Left lung (tissue), 10 donors: ENCODE data around the gene ENAH. TPM values are rescaled to one million over a fixed set of nuclear protein-coding genes. Genes with fewer than 3 reads are reported as not detected.

Experiments used
- ATAC-seq: fragments of 200-7000 bp; cut with Tn5 transposase; one replicate; pipeline ENCODE4 v1.9.1; 2020; ENCODE audit warnings: moderate library complexity
- DNase-seq, 4 donors: peaks; one replicate each; pipeline ENCODE4 v3.0.0-alpha.2; 2013 to 2020
- H3K27ac ChIP-seq, 2 donors: fragments of 200-600 bp; sonication (generic) in 1 of 2; one replicate each; pipeline versions ENCODE4 v1.5.0 to v1.8.0; 2020 to 2021
- H3K27me3 ChIP-seq, 2 donors: fragments of 200-600 bp; sonication (generic) in 1 of 2; one replicate each; pipeline versions ENCODE4 v1.5.0 to v1.8.0; 2020 to 2021
- H3K36me3 ChIP-seq, 2 donors: fragments of 200-600 bp; sonication (generic) in 1 of 2; one replicate each; pipeline versions ENCODE4 v1.5.0 to v1.8.0; 2020 to 2021
- H3K4me1 ChIP-seq, 2 donors: fragments of 200-600 bp; one replicate each; pipeline ENCODE4 v1.8.0; 2021
- H3K4me3 ChIP-seq, 2 donors: fragments of 200-600 bp; sonication (generic) in 1 of 2; one replicate each; pipeline versions ENCODE4 v1.5.0 to v1.8.0; 2020 to 2021; ENCODE audit warnings: mild to moderate bottlenecking in 1 of 2
- H3K9me3 ChIP-seq, 2 donors: fragments of 200-600 bp; sonication (generic) in 1 of 2; one replicate each; pipeline versions ENCODE4 v1.5.0 to v1.8.0; 2020 to 2021
- CTCF ChIP-seq, 2 donors: fragments of 200-600 bp; sonication (generic) in 1 of 2; IDR thresholded peaks; one replicate each; pipeline versions ENCODE4 v1.5.0 to v1.8.0; 2021; ENCODE audit warnings: antibody characterized with exemption in 2 of 2
- intact Hi-C, 2 donors: fragments of 100-400 bp; cut with DNase I; formaldehyde crosslinking; loops; one replicate each; pipeline versions ENCODE4 v1.11.2 to v1.14.2; 2022
- polyA plus RNA-seq, 6 donors: library from polyadenylated mRNA; unstranded; fragments of 120-200 nt; gene quantifications; one replicate each; pipeline ENCODE4 v1.2.1, GENCODE V29; 2013; ENCODE audit not compliant: insufficient read length in 6 of 6
- total RNA-seq, 2 donors: library from RNA; stranded (reverse); fragmentation: NEBNext Ultra II Directional; extraction: Animal tissue kit (Norgen Biotek cat#: 25700); gene quantifications; one replicate each; pipeline ENCODE4 v1.2.1, GENCODE V29; 2021
- donor health status: DM: no; HTN: yes; CAD: no.
- donor health status: DM: no; HTN: no; CAD: no.

The ENAH gene
- total and polyA plus RNA-seq, 8 donors = 106 to 255 (median 237) TPM

- no peak for DNase-seq
- no peak for TF ChIP-seq CTCF (IDR thresholded peaks at IDR 0.05)
- H3K27me3 ChIP-seq = no peaks in the 10 kb centered on the region
- no peak overlapping the region for H3K27ac ChIP-seq
- no peaks in the 10 kb centered on the region for H3K9me3 ChIP-seq
- no peak for ATAC-seq
- no peaks in the 10 kb centered on the region for H3K36me3 ChIP-seq
- intact Hi-C loops = no loop called here
- H3K4me1 ChIP-seq = peaks cover 0 to 39% of the 10 kb centered on the region in 2 donors
- no peak overlapping the region for H3K4me3 ChIP-seq
Measured at GRCh38 chr1:225462429-225462713, 190.6 kb downstream of the ENAH start.

- ATAC-seq (no peak), DNase-seq (no peak)
- intact Hi-C loops = no loop called here
- Histone ChIP-seq H3K27ac (no peak overlapping the region), H3K4me1 (peaks cover 0 to 35% of the 10 kb centered on the region in 2 donors), H3K4me3 (no peak overlapping the region), H3K9me3 (no peaks in the 10 kb centered on the region), H3K36me3 (no peaks in the 10 kb centered on the region), H3K27me3 (no peaks in the 10 kb centered on the region)
- TF ChIP-seq CTCF (IDR thresholded peaks at IDR 0.05) = no peak
Measured at GRCh38 chr1:225461533-225462428, 191.1 kb downstream of the ENAH start.

GRCh38 chr1:225460737-225461532 is 192.0 kb downstream of the ENAH start:
- intact Hi-C loops = no loop called here
- Histone ChIP-seq H3K36me3 (no peaks in the 10 kb centered on the region), H3K4me1 (peaks cover 0 to 30% of the 10 kb centered on the region in 2 donors), H3K4me3 (no peak overlapping the region), H3K27ac (no peak overlapping the region), H3K9me3 (no peaks in the 10 kb centered on the region), H3K27me3 (no peaks in the 10 kb centered on the region)
- DNase-seq = no peak
- ATAC-seq = no peak
- no peak for TF ChIP-seq CTCF (IDR thresholded peaks at IDR 0.05)

GRCh38 chr1:225460021-225460736 is 192.7 kb downstream of the ENAH start:
- ATAC-seq = no peak
- intact Hi-C loops = no loop called here
- DNase-seq = no peak
- Histone ChIP-seq H3K9me3 (no peaks in the 10 kb centered on the region), H3K27ac (no peak overlapping the region), H3K27me3 (no peaks in the 10 kb centered on the region), H3K4me3 (no peak overlapping the region), H3K4me1 (peaks cover 0 to 32% of the 10 kb centered on the region in 2 donors), H3K36me3 (no peaks in the 10 kb centered on the region)
- no peak for TF ChIP-seq CTCF (IDR thresholded peaks at IDR 0.05)

- Histone ChIP-seq H3K4me3 (no peak overlapping the region), H3K27me3 (no peaks in the 10 kb centered on the region), H3K9me3 (no peaks in the 10 kb centered on the region), H3K36me3 (no peaks in the 10 kb centered on the region), H3K4me1 (peaks cover 0 to 51% of the 10 kb centered on the region in 2 donors), H3K27ac (no peak overlapping the region)
- intact Hi-C loops = no loop called here
- no peak for TF ChIP-seq CTCF (IDR thresholded peaks at IDR 0.05)
- ATAC-seq (peak; percentile 43), DNase-seq (no peak)
Measured at GRCh38 chr1:225458222-225458631, 194.7 kb downstream of the ENAH start.
